ENCODE measurements around the gene MALAT1.
"Not testable (repeated sequence)": the region's sequence is repeated elsewhere in the genome, so short reads cannot be mapped to it uniquely, and the experiment has no call there.

MALAT1 gene

DNA sequence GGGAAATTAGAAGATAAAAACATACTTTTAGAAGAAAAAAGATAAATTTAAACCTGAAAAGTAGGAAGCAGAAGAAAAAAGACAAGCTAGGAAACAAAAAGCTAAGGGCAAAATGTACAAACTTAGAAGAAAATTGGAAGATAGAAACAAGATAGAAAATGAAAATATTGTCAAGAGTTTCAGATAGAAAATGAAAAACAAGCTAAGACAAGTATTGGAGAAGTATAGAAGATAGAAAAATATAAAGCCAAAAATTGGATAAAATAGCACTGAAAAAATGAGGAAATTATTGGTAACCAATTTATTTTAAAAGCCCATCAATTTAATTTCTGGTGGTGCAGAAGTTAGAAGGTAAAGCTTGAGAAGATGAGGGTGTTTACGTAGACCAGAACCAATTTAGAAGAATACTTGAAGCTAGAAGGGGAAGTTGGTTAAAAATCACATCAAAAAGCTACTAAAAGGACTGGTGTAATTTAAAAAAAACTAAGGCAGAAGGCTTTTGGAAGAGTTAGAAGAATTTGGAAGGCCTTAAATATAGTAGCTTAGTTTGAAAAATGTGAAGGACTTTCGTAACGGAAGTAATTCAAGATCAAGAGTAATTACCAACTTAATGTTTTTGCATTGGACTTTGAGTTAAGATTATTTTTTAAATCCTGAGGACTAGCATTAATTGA is 1.0 kb downstream of the MALAT1 start:
- DNase-seq = no peak

DNA sequence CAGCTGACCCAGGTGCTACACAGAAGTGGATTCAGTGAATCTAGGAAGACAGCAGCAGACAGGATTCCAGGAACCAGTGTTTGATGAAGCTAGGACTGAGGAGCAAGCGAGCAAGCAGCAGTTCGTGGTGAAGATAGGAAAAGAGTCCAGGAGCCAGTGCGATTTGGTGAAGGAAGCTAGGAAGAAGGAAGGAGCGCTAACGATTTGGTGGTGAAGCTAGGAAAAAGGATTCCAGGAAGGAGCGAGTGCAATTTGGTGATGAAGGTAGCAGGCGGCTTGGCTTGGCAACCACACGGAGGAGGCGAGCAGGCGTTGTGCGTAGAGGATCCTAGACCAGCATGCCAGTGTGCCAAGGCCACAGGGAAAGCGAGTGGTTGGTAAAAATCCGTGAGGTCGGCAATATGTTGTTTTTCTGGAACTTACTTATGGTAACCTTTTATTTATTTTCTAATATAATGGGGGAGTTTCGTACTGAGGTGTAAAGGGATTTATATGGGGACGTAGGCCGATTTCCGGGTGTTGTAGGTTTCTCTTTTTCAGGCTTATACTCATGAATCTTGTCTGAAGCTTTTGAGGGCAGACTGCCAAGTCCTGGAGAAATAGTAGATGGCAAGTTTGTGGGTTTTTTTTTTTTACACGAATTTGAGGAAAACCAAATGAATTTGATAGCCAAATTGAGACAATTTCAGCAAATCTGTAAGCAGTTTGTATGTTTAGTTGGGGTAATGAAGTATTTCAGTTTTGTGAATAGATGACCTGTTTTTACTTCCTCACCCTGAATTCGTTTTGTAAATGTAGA is 1.7 kb downstream of the MALAT1 start:
- no peak for DNase-seq

DNA sequence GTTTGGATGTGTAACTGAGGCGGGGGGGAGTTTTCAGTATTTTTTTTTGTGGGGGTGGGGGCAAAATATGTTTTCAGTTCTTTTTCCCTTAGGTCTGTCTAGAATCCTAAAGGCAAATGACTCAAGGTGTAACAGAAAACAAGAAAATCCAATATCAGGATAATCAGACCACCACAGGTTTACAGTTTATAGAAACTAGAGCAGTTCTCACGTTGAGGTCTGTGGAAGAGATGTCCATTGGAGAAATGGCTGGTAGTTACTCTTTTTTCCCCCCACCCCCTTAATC is 2.3 kb downstream of the MALAT1 start:
- no peak for DNase-seq

DNA sequence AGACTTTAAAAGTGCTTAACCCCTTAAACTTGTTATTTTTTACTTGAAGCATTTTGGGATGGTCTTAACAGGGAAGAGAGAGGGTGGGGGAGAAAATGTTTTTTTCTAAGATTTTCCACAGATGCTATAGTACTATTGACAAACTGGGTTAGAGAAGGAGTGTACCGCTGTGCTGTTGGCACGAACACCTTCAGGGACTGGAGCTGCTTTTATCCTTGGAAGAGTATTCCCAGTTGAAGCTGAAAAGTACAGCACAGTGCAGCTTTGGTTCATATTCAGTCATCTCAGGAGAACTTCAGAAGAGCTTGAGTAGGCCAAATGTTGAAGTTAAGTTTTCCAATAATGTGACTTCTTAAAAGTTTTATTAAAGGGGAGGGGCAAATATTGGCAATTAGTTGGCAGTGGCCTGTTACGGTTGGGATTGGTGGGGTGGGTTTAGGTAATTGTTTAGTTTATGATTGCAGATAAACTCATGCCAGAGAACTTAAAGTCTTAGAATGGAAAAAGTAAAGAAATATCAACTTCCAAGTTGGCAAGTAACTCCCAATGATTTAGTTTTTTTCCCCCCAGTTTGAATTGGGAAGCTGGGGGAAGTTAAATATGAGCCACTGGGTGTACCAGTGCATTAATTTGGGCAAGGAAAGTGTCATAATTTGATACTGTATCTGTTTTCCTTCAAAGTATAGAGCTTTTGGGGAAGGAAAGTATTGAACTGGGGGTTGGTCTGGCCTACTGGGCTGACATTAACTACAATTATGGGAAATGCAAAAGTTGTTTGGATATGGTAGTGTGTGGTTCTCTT is 2.8 kb downstream of the MALAT1 start:
- DNase-seq = no peak

DNA sequence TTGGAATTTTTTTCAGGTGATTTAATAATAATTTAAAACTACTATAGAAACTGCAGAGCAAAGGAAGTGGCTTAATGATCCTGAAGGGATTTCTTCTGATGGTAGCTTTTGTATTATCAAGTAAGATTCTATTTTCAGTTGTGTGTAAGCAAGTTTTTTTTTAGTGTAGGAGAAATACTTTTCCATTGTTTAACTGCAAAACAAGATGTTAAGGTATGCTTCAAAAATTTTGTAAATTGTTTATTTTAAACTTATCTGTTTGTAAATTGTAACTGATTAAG is 3.4 kb downstream of the MALAT1 start:
- DNase-seq = no peak

DNA sequence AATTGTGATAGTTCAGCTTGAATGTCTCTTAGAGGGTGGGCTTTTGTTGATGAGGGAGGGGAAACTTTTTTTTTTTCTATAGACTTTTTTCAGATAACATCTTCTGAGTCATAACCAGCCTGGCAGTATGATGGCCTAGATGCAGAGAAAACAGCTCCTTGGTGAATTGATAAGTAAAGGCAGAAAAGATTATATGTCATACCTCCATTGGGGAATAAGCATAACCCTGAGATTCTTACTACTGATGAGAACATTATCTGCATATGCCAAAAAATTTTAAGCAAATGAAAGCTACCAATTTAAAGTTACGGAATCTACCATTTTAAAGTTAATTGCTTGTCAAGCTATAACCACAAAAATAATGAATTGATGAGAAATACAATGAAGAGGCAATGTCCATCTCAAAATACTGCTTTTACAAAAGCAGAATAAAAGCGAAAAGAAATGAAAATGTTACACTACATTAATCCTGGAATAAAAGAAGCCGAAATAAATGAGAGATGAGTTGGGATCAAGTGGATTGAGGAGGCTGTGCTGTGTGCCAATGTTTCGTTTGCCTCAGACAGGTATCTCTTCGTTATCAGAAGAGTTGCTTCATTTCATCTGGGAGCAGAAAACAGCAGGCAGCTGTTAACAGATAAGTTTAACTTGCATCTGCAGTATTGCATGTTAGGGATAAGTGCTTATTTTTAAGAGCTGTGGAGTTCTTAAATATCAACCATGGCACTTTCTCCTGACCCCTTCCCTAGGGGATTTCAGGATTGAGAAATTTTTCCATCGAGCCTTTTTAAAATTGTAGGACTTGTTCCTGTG is 3.9 kb downstream of the MALAT1 start:
- no peak for DNase-seq

DNA sequence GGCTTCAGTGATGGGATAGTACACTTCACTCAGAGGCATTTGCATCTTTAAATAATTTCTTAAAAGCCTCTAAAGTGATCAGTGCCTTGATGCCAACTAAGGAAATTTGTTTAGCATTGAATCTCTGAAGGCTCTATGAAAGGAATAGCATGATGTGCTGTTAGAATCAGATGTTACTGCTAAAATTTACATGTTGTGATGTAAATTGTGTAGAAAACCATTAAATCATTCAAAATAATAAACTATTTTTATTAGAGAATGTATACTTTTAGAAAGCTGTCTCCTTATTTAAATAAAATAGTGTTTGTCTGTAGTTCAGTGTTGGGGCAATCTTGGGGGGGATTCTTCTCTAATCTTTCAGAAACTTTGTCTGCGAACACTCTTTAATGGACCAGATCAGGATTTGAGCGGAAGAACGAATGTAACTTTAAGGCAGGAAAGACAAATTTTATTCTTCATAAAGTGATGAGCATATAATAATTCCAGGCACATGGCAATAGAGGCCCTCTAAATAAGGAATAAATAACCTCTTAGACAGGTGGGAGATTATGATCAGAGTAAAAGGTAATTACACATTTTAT is 4.6 kb downstream of the MALAT1 start:
- DNase-seq = no peak

DNA sequence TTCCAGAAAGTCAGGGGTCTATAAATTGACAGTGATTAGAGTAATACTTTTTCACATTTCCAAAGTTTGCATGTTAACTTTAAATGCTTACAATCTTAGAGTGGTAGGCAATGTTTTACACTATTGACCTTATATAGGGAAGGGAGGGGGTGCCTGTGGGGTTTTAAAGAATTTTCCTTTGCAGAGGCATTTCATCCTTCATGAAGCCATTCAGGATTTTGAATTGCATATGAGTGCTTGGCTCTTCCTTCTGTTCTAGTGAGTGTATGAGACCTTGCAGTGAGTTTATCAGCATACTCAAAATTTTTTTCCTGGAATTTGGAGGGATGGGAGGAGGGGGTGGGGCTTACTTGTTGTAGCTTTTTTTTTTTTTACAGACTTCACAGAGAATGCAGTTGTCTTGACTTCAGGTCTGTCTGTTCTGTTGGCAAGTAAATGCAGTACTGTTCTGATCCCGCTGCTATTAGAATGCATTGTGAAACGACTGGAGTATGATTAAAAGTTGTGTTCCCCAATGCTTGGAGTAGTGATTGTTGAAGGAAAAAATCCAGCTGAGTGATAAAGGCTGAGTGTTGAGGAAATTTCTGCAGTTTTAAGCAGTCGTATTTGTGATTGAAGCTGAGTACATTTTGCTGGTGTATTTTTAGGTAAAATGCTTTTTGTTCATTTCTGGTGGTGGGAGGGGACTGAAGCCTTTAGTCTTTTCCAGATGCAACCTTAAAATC is 5.3 kb downstream of the MALAT1 start:
- no peak for DNase-seq

DNA sequence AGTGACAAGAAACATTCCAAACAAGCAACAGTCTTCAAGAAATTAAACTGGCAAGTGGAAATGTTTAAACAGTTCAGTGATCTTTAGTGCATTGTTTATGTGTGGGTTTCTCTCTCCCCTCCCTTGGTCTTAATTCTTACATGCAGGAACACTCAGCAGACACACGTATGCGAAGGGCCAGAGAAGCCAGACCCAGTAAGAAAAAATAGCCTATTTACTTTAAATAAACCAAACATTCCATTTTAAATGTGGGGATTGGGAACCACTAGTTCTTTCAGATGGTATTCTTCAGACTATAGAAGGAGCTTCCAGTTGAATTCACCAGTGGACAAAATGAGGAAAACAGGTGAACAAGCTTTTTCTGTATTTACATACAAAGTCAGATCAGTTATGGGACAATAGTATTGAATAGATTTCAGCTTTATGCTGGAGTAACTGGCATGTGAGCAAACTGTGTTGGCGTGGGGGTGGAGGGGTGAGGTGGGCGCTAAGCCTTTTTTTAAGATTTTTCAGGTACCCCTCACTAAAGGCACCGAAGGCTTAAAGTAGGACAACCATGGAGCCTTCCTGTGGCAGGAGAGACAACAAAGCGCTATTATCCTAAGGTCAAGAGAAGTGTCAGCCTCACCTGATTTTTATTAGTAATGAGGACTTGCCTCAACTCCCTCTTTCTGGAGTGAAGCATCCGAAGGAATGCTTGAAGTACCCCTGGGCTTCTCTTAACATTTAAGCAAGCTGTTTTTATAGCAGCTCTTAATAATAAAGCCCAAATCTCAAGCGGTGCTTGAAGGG is 6.0 kb downstream of the MALAT1 start:
- DNase-seq = no peak

DNA sequence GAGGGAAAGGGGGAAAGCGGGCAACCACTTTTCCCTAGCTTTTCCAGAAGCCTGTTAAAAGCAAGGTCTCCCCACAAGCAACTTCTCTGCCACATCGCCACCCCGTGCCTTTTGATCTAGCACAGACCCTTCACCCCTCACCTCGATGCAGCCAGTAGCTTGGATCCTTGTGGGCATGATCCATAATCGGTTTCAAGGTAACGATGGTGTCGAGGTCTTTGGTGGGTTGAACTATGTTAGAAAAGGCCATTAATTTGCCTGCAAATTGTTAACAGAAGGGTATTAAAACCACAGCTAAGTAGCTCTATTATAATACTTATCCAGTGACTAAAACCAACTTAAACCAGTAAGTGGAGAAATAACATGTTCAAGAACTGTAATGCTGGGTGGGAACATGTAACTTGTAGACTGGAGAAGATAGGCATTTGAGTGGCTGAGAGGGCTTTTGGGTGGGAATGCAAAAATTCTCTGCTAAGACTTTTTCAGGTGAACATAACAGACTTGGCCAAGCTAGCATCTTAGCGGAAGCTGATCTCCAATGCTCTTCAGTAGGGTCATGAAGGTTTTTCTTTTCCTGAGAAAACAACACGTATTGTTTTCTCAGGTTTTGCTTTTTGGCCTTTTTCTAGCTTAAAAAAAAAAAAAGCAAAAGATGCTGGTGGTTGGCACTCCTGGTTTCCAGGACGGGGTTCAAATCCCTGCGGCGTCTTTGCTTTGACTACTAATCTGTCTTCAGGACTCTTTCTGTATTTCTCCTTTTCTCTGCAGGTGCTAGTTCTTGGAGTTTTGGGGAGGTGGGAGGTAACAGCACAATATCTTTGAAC is 6.8 kb downstream of the MALAT1 start:
- DNase-seq = no peak

DNA sequence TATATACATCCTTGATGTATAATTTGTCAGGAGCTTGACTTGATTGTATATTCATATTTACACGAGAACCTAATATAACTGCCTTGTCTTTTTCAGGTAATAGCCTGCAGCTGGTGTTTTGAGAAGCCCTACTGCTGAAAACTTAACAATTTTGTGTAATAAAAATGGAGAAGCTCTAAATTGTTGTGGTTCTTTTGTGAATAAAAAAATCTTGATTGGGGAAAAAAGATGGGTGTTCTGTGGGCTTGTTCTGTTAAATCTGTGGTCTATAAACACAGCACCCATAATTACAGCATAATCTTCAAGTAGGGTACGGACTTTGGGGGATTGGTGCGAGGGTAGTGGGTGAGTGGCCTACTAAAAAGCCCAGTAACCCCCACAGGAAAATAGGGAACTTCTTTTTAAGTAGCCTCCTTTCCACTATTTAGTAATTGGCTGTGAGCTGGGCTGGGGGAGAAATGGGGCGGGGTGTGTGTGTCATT is 7.5 kb downstream of the MALAT1 start:
- DNase-seq = no peak

DNA sequence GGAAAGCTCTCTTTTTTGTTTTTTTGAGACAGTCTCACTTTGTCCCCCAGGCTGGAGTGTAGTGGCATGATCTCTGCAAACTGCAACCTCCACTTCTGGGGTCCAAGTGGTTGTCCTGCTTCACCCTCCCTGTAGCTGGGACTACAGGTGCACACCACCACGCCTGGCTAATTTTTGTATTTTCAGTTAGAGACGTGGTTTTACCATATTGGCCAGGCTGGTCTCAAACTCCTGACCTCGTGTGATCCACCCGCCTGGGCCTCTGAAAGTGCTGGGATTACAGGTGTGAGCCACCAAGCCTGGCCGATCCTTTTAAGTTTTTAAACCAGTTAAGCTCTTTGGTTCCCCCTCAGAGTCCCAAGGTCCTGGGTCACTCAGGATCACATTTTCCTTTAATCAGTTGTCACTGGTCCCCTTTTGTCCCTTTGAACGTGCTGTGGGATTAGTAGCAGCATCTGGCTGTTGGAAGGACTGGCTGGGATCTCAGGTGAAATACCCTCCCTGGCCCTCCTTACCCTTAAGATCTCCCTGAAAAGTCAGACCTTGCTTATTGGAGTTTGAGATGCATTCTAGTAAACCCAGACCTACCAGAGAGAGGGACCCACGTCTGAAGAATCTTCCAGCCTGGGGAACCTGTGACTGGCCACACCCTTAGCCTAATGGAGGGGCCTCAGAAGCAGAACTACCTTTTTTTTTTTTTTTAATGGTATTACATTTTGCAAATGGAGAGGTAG is 8.1 kb downstream of the MALAT1 start:
- DNase-seq = no peak

DNA sequence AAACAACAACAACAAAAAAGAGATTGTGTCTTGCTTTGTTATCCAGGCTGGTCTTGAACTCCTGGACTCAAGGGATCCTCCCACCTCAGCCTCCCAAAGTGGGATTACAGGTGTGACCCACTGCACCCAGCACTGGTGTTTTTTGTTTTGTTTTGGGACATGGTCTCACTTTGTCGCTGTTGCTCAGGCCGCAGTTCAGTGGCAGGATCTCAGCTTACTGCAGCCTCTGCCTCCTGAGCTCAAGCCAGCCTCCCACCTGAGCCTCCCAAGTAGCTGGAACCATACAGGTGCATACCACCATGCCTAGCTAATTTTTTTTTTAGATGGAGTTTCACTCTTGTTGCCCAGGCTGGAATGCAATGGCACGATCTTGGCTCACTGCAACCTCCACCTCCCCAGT is 13.5 kb downstream of the MALAT1 start:
- not testable (repeated sequence) for DNase-seq

DNA sequence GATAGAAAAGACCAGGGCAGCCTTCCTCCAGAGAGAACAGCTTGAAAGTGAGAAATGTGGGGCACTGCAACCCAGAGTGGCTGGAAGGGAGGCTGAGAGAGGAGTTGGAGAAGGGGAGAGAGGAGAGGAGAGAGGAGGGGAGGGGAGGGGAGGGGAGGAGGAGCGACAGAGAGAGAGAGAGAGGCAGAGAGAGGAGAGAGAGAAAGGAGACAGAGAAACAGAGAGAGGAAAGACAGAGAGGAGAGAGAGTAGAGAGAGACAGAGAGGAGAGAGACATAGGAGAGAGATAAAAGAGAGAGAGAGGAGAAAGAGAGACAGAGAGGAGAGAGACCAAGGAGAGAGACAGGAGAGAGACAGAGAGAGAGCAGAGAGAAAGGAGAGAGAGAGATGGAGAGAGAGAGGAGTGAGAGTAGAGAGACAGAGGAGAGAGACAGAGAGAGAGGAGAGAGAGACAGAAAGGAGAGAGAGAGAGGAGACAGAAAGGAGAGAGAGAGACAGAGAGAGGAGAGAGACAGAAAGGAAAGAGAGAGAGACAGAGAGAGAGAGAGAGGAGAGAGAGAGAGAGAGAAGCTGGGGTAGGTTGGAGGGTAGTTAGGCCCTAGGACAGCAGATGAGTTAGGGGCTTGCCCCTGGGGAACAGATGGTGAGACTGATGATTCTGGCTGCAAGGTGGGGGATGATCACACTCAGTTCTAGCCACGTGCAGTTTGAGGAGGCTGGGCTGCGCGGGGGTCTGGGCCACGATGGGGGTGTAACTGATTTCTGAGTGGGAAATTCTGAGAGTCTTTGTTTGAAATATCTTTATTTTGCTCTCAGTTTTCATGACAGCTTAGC is 17.5 kb downstream of the MALAT1 start:
- no peak for DNase-seq

DNA sequence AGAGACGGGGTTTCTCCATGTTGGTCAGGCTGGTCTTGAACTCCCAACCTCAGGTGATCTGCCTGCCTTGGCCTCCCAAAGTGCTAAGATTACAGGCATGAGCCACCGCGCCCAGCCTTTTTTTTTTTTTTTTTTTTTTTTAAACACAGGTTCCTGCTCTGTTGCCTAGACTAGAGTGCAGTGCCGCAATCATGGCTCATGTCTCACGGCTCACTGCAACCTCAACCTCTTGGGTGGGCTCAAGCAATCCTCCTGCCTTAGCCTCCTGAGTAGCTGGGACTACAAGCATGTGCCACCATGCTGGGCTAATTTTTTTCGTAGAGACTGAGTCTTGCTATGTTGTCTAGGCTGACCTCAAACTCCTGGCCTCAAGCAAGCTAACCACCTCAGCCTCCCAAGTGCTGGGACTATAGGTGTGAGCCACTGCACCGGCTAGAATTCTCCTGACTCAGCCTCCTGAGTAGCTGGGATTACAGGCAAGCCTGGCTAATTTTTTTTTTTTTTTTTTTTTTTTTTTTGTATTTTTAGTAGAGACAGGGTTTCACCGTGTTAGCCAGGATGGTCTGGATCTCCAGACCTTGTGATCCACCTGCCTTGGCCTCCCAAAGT is 20.2 kb downstream of the MALAT1 start:
- DNase-seq = not testable (repeated sequence)

DNA sequence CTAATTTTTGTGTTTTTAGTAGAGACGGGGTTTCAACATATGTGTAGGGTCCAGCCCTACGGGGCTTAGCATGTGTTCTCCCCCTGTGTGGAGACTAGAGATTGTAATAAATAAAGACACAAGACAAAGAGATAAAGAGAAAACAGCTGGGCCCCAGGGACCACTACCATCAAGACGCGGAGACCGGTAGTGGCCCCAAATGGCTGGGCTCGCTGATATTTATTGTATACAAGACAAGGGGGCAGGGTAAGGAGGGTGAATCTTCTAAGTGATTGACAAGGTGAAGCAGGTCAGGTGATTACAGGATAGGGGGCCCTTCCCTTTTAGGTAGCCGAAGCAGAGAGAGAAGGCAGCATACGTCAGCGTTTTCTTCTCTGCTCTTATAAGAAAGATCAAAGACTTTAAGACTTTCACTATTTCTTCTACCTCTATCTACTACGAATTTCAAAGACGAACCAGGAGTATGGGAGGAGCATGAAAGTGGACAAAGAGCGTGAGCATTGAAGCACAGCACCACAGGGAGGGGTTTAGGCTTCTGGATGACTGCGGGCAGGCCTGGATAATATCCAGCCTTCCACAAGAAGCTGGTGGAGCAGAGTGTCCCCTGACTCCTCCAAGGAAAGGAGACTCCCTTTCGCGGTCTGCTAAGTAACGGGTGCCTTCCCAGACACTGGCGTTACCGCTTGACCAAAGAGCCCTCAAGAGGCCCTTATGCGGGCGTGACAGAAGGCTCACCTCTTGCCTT is 23.1 kb downstream of the MALAT1 start:
- DNase-seq = not testable (repeated sequence)
